Panc1 (cell line): ENCODE data around the gene TBC1D24.

ENCODE experiments used
- CTCF ChIP-seq: fragments of 450-650 bp; IDR thresholded peaks from 2 replicates; pipeline ENCODE4 v1.5.1; 2017; ENCODE audit warnings: mild to moderate bottlenecking
- POLR2AphosphoS5 ChIP-seq: IDR thresholded peaks from 2 replicates; pipeline ENCODE4 v1.6.1; 2012; ENCODE audit warnings: mild to moderate bottlenecking, low read depth, low read length, moderate library complexity
- REST ChIP-seq, 2 experiments: IDR thresholded peaks; 2 replicates each; pipeline ENCODE4 v1.6.1; 2011 to 2012; ENCODE audit warnings: low read depth in 2 of 2, control low read depth in 1 of 2, low read length in 1 of 2, mild to moderate bottlenecking in 1 of 2, moderate library complexity in 1 of 2; ENCODE audit not compliant: insufficient read depth in 1 of 2
- SIN3A ChIP-seq: IDR thresholded peaks from 2 replicates; pipeline ENCODE4 v1.6.1; 2012; ENCODE audit warnings: low read depth, mild to moderate bottlenecking, low read length, moderate library complexity, borderline replicate concordance; ENCODE audit not compliant: insufficient read depth
- TCF7L2 ChIP-seq: IDR thresholded peaks from 2 replicates; pipeline ENCODE4 v1.6.1; 2011; ENCODE audit warnings: mild to moderate bottlenecking, low read depth, low read length, inconsistent platforms

GRCh38 chr16:2511128-2511800 is 36.3 kb downstream of the TBC1D24 start:
- TF ChIP-seq CTCF (no peak), REST (IDR thresholded peaks at IDR 0.05; ENCODE audit: insufficient read depth in 1 of 2, low read depth in 2 of 2, low read length in 1 of 2) (no peak), SIN3A (no peak), POLR2AphosphoS5 (no peak), TCF7L2 (no peak)
